Measurements from ENCODE around the gene ADGRF5.

The ADGRF5 gene

DNA sequence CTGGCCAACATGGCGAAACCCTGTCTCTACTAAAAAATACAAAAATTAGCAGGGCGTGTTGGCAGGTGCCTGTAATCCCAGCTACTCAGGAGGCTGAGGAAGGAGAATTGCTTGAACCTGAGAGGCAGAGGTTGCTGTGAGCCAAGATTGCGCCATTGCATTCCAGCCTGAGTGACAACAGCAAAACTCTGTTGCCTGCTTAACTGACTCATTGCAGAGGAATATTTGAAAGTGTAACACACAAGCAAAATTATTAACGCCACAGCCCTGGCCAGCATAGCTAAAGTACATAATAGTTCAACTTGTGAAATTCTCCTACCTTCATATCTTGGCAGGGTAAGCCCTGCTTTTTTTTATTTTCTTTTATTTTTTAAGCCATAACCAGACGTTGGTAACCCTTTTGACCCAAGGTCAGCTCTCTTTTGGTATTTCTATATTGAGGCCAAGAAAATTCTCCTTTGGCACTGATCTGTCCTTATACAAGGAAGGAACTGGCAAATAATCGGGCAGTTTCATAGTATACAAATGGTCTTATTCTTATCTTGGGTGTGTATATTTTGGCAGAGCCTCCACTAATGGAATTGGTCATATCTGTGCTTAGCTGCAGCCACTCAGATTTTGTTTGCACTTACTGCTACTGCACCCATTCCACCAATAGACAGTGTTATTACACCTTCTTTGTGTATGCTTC is 4.0 kb upstream of the ADGRF5 start:
- no peak overlapping the region for H2AFZ ChIP-seq (ENCODE audit: low read length)
- H3K9me2 ChIP-seq (replicated peaks; ENCODE audit: low read depth, low read length): no peaks in the 10 kb centered on the region
- H3K27me3 ChIP-seq (ENCODE audit: insufficient read depth, low read length, poor library complexity, severe bottlenecking): no peaks in the 10 kb centered on the region

DNA sequence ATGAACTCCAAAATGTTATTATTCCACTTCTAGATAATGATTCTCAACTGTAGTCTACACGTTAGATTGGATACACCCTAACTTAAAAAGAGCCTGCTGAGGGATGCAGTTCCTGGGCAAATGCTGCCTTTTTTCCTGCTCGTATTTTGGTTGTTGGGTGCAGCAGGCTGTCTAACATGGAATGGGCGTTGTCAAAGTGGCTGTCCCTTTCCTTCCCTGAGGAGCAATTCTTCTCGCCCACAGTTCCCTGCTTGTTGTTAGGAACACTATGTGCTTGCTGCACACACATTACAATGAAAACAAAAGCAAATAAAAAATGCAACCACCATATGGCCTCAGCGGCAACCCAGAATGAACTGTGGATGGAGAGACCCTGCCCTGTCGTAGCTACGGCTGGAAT is 1.7 kb upstream of the ADGRF5 start:
- Histone ChIP-seq H3K9me3 (ENCODE audit: insufficient read depth, low read depth, low read length) (no peaks in the 10 kb centered on the region), H3K9me2 (replicated peaks; ENCODE audit: low read depth, low read length) (no peaks in the 10 kb centered on the region), H3K27me3 (ENCODE audit: insufficient read depth, low read length, poor library complexity, severe bottlenecking) (no peaks in the 10 kb centered on the region), H3K4me2 (ENCODE audit: low read depth, low read length, poor library complexity, severe bottlenecking) (no peak overlapping the region), H3K79me2 (ENCODE audit: insufficient read depth, low read length) (no peaks in the 10 kb centered on the region), H3F3A (ENCODE audit: low read depth) (no peaks in the 10 kb centered on the region), H3K9ac (ENCODE audit: low read depth, low read length, poor library complexity, severe bottlenecking) (no peak overlapping the region), H3K4me3 (ENCODE audit: low read length, poor library complexity, severe bottlenecking) (no peak overlapping the region), H2AFZ (ENCODE audit: low read length) (no peak overlapping the region), H3K36me3 (ENCODE audit: insufficient read depth, low read length) (no peaks in the 10 kb centered on the region), H4K20me1 (ENCODE audit: insufficient read depth, low read length, poor library complexity, severe bottlenecking) (no peaks in the 10 kb centered on the region), H3K4me1 (ENCODE audit: insufficient read depth, low read length, poor library complexity, severe bottlenecking) (no peaks in the 10 kb centered on the region)
- TF ChIP-seq, protein P1, sequence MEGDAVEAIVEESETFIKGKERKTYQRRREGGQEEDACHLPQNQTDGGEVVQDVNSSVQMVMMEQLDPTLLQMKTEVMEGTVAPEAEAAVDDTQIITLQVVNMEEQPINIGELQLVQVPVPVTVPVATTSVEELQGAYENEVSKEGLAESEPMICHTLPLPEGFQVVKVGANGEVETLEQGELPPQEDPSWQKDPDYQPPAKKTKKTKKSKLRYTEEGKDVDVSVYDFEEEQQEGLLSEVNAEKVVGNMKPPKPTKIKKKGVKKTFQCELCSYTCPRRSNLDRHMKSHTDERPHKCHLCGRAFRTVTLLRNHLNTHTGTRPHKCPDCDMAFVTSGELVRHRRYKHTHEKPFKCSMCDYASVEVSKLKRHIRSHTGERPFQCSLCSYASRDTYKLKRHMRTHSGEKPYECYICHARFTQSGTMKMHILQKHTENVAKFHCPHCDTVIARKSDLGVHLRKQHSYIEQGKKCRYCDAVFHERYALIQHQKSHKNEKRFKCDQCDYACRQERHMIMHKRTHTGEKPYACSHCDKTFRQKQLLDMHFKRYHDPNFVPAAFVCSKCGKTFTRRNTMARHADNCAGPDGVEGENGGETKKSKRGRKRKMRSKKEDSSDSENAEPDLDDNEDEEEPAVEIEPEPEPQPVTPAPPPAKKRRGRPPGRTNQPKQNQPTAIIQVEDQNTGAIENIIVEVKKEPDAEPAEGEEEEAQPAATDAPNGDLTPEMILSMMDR (conservative IDR thresholded peaks at IDR 0.05; ENCODE audit: low read length): no peak
- no peak for TF ChIP-seq EZH2phosphoT487 (IDR thresholded peaks at IDR 0.05; ENCODE audit: borderline replicate concordance)

More for the DNA sequence above, 4.0 kb upstream of the ADGRF5 start:
- no peak overlapping the region for H3K4me2 ChIP-seq (ENCODE audit: low read depth, low read length, poor library complexity, severe bottlenecking)
- H3K9me3 ChIP-seq (ENCODE audit: insufficient read depth, low read depth, low read length): no peaks in the 10 kb centered on the region
- H3F3A ChIP-seq (ENCODE audit: low read depth): no peaks in the 10 kb centered on the region
- no peaks in the 10 kb centered on the region for H3K4me1 ChIP-seq (ENCODE audit: insufficient read depth, low read length, poor library complexity, severe bottlenecking)
- H4K20me1 ChIP-seq (ENCODE audit: insufficient read depth, low read length, poor library complexity, severe bottlenecking): no peaks in the 10 kb centered on the region
- TF ChIP-seq EZH2phosphoT487 (IDR thresholded peaks at IDR 0.05; ENCODE audit: borderline replicate concordance): no peak
- TF ChIP-seq, protein P1 (conservative IDR thresholded peaks at IDR 0.05; ENCODE audit: low read length): no peak
- H3K4me3 ChIP-seq (ENCODE audit: low read length, poor library complexity, severe bottlenecking): no peak overlapping the region
- no peak overlapping the region for H3K9ac ChIP-seq (ENCODE audit: low read depth, low read length, poor library complexity, severe bottlenecking)
- H3K79me2 ChIP-seq (ENCODE audit: insufficient read depth, low read length): no peaks in the 10 kb centered on the region
- H3K36me3 ChIP-seq (ENCODE audit: insufficient read depth, low read length): no peaks in the 10 kb centered on the region

DNA sequence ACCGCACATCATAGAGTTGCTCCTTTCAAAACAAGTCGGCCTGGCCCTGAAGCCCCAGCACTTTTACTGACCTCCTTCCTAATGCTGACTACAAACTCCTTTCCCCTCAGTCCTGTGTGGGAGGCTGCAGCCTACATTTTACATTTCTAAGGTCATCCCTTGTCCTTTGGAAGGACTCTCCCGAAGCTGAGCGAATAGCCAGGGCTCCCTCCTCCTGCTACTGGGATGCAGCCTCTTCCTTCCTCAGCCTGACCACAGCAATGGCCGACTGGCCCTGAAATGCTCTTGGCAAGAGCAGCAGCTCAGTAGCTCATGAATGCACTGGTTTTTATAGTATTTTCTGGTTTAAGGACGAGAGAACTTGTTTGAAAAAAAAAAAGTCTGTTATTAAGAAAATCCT is 679 bp downstream of the ADGRF5 start:
- no peaks in the 10 kb centered on the region for H3K4me1 ChIP-seq (ENCODE audit: insufficient read depth, low read length, poor library complexity, severe bottlenecking)
- no peaks in the 10 kb centered on the region for H3K9me2 ChIP-seq (replicated peaks; ENCODE audit: low read depth, low read length)
- no peaks in the 10 kb centered on the region for H3K79me2 ChIP-seq (ENCODE audit: insufficient read depth, low read length)
- no peaks in the 10 kb centered on the region for H3K36me3 ChIP-seq (ENCODE audit: insufficient read depth, low read length)
- H3F3A ChIP-seq (ENCODE audit: low read depth): no peaks in the 10 kb centered on the region
- TF ChIP-seq EZH2phosphoT487 (IDR thresholded peaks at IDR 0.05; ENCODE audit: borderline replicate concordance): no peak
- TF ChIP-seq, protein P1 (conservative IDR thresholded peaks at IDR 0.05; ENCODE audit: low read length): no peak
- no peaks in the 10 kb centered on the region for H4K20me1 ChIP-seq (ENCODE audit: insufficient read depth, low read length, poor library complexity, severe bottlenecking)
- H3K27me3 ChIP-seq (ENCODE audit: insufficient read depth, low read length, poor library complexity, severe bottlenecking): no peaks in the 10 kb centered on the region
- no peak overlapping the region for H3K9ac ChIP-seq (ENCODE audit: low read depth, low read length, poor library complexity, severe bottlenecking)
- H3K4me2 ChIP-seq (ENCODE audit: low read depth, low read length, poor library complexity, severe bottlenecking): no peak overlapping the region
- H2AFZ ChIP-seq (ENCODE audit: low read length): no peak overlapping the region
- no peak overlapping the region for H3K4me3 ChIP-seq (ENCODE audit: low read length, poor library complexity, severe bottlenecking)
- H3K9me3 ChIP-seq (ENCODE audit: insufficient read depth, low read depth, low read length): no peaks in the 10 kb centered on the region

Data from Loucy (cell line).